Measurements from ENCODE around the gene EML1. TPM values are rescaled to one million over a fixed set of nuclear protein-coding genes. Genes with fewer than 3 reads are reported as not detected.

Gene EML1
- total RNA-seq, 2 experiments from 2014 or later, result 0.12 TPM; not detected in 1

GRCh38 chr14:99865408-99865807, 72.2 kb downstream of the EML1 start:
- ChIA-PET CTCF (no interaction called here), POLR2A (no interaction called here)
- Mint-ChIP-seq H3K9me3 (no peaks in the 10 kb centered on the region), H3K27ac (no peak overlapping the region), H3K36me3 (ENCODE audit: low read depth) (no peaks in the 10 kb centered on the region), H3K4me1 (no peaks in the 10 kb centered on the region), H3K4me3 (no peak overlapping the region), H3K27me3 (peaks cover 29% of the 10 kb centered on the region)
- DNase-seq, result no peak

- no peak overlapping the region for H3K27ac Mint-ChIP-seq
- no peaks in the 10 kb centered on the region for H3K36me3 Mint-ChIP-seq (ENCODE audit: low read depth)
- H3K4me3 Mint-ChIP-seq, result no peak overlapping the region
- no peaks in the 10 kb centered on the region for H3K4me1 Mint-ChIP-seq
- POLR2A ChIA-PET, result interaction anchor here (0.7 kb wide), 1 partner anchor 24 kb away, joined by 19 read pairs; no protein-coding TSS in a partner anchor
- CTCF ChIA-PET, result interaction anchor here (0.7 kb wide), 1 partner anchor 57 kb away, joined by 3 read pairs; no protein-coding TSS in a partner anchor
- H3K27me3 Mint-ChIP-seq, result peaks cover 38% of the 10 kb centered on the region
- H3K9me3 Mint-ChIP-seq, result no peaks in the 10 kb centered on the region
- no peak for DNase-seq
Observed at GRCh38 chr14:99870617-99871016, 77.4 kb downstream of the EML1 start.

GRCh38 chr14:99871771-99872170, 78.6 kb downstream of the EML1 start:
- peaks cover 42% of the 10 kb centered on the region for H3K27me3 Mint-ChIP-seq
- no peak for DNase-seq
- POLR2A ChIA-PET, result no interaction called here
- H3K36me3 Mint-ChIP-seq (ENCODE audit: low read depth), result no peaks in the 10 kb centered on the region
- no peak overlapping the region for H3K27ac Mint-ChIP-seq
- CTCF ChIA-PET, result no interaction called here
- no peaks in the 10 kb centered on the region for H3K9me3 Mint-ChIP-seq
- H3K4me1 Mint-ChIP-seq, result no peaks in the 10 kb centered on the region
- no peak overlapping the region for H3K4me3 Mint-ChIP-seq

GRCh38 chr14:99872786-99873440, 79.7 kb downstream of the EML1 start:
- H3K27ac Mint-ChIP-seq, result no peak overlapping the region
- H3K4me1 Mint-ChIP-seq, result no peaks in the 10 kb centered on the region
- CTCF ChIA-PET, result no interaction called here
- H3K36me3 Mint-ChIP-seq (ENCODE audit: low read depth), result no peaks in the 10 kb centered on the region
- peaks cover 35% of the 10 kb centered on the region for H3K27me3 Mint-ChIP-seq
- H3K9me3 Mint-ChIP-seq, result no peaks in the 10 kb centered on the region
- DNase-seq, result no peak
- POLR2A ChIA-PET, result no interaction called here
- no peak overlapping the region for H3K4me3 Mint-ChIP-seq

- Mint-ChIP-seq H3K4me3 (no peak overlapping the region), H3K27me3 (peaks cover 32% of the 10 kb centered on the region), H3K27ac (no peak overlapping the region), H3K4me1 (no peaks in the 10 kb centered on the region), H3K36me3 (ENCODE audit: low read depth) (no peaks in the 10 kb centered on the region), H3K9me3 (no peaks in the 10 kb centered on the region)
- ChIA-PET CTCF (no interaction called here), POLR2A (no interaction called here)
- no peak for DNase-seq
Observed at GRCh38 chr14:99873653-99874052, 80.4 kb downstream of the EML1 start.

GRCh38 chr14:99874306-99874705, 81.1 kb downstream of the EML1 start:
- CTCF ChIA-PET, result interaction anchor here (1.1 kb wide), 1 partner anchor 13 kb away, joined by 3 read pairs; no protein-coding TSS in a partner anchor
- POLR2A ChIA-PET, result no interaction called here

GRCh38 chr14:99875421-99875820, 82.2 kb downstream of the EML1 start:
- no peaks in the 10 kb centered on the region for H3K4me1 Mint-ChIP-seq
- no peak for DNase-seq
- H3K4me3 Mint-ChIP-seq, result no peak overlapping the region
- no peak overlapping the region for H3K27ac Mint-ChIP-seq
- POLR2A ChIA-PET, result no interaction called here
- no peaks in the 10 kb centered on the region for H3K9me3 Mint-ChIP-seq
- peaks cover 22% of the 10 kb centered on the region for H3K27me3 Mint-ChIP-seq
- no peaks in the 10 kb centered on the region for H3K36me3 Mint-ChIP-seq (ENCODE audit: low read depth)
- CTCF ChIA-PET, result interaction anchor here (1.1 kb wide), 1 partner anchor 11 kb away, joined by 3 read pairs; no protein-coding TSS in a partner anchor

More at GRCh38 chr14:99874306-99874705, 81.1 kb downstream of the EML1 start:
- DNase-seq, result no peak
- Mint-ChIP-seq H3K9me3 (no peaks in the 10 kb centered on the region), H3K27me3 (peaks cover 29% of the 10 kb centered on the region), H3K27ac (no peak overlapping the region), H3K4me1 (no peaks in the 10 kb centered on the region), H3K4me3 (no peak overlapping the region), H3K36me3 (ENCODE audit: low read depth) (no peaks in the 10 kb centered on the region)

GRCh38 chr14:99875836-99876235, 82.6 kb downstream of the EML1 start:
- H3K4me1 Mint-ChIP-seq, result no peaks in the 10 kb centered on the region
- no peak overlapping the region for H3K27ac Mint-ChIP-seq

GRCh38 chr14:99876406-99876805, 83.2 kb downstream of the EML1 start:
- no peak for DNase-seq
- POLR2A ChIA-PET, result no interaction called here
- no peaks in the 10 kb centered on the region for H3K4me1 Mint-ChIP-seq
- H3K27ac Mint-ChIP-seq, result no peak overlapping the region
- H3K9me3 Mint-ChIP-seq, result no peaks in the 10 kb centered on the region
- no peak overlapping the region for H3K4me3 Mint-ChIP-seq
- CTCF ChIA-PET, result no interaction called here
- peaks cover 30% of the 10 kb centered on the region for H3K27me3 Mint-ChIP-seq
- no peaks in the 10 kb centered on the region for H3K36me3 Mint-ChIP-seq (ENCODE audit: low read depth)

More at GRCh38 chr14:99875836-99876235, 82.6 kb downstream of the EML1 start:
- DNase-seq, result no peak
- no peaks in the 10 kb centered on the region for H3K36me3 Mint-ChIP-seq (ENCODE audit: low read depth)
- H3K27me3 Mint-ChIP-seq, result peaks cover 26% of the 10 kb centered on the region
- ChIA-PET POLR2A (no interaction called here), CTCF (no interaction called here)
- no peaks in the 10 kb centered on the region for H3K9me3 Mint-ChIP-seq
- H3K4me3 Mint-ChIP-seq, result no peak overlapping the region

- ChIA-PET CTCF (no interaction called here), POLR2A (no interaction called here)
- no peak overlapping the region for H3K27ac Mint-ChIP-seq
Observed at GRCh38 chr14:99878563-99878962, 85.3 kb downstream of the EML1 start.

GRCh38 chr14:99879401-99880295, 86.4 kb downstream of the EML1 start:
- Mint-ChIP-seq H3K27ac (no peak overlapping the region), H3K9me3 (no peaks in the 10 kb centered on the region), H3K4me3 (no peak overlapping the region), H3K27me3 (peaks cover 21% of the 10 kb centered on the region), H3K4me1 (no peaks in the 10 kb centered on the region), H3K36me3 (ENCODE audit: low read depth) (no peaks in the 10 kb centered on the region)
- ChIA-PET POLR2A (no interaction called here), CTCF (no interaction called here)
- DNase-seq, result no peak

More at GRCh38 chr14:99878563-99878962, 85.3 kb downstream of the EML1 start:
- no peaks in the 10 kb centered on the region for H3K9me3 Mint-ChIP-seq
- no peaks in the 10 kb centered on the region for H3K4me1 Mint-ChIP-seq
- peaks cover 25% of the 10 kb centered on the region for H3K27me3 Mint-ChIP-seq
- H3K4me3 Mint-ChIP-seq, result no peak overlapping the region
- no peaks in the 10 kb centered on the region for H3K36me3 Mint-ChIP-seq (ENCODE audit: low read depth)
- no peak for DNase-seq

GRCh38 chr14:99880651-99881420, 87.6 kb downstream of the EML1 start:
- no peaks in the 10 kb centered on the region for H3K9me3 Mint-ChIP-seq
- CTCF ChIA-PET, result interaction anchor here (1.6 kb wide), 1 partner anchor 255 kb away, joined by 3 read pairs; no protein-coding TSS in a partner anchor
- no peak for DNase-seq
- POLR2A ChIA-PET, result no interaction called here
- no peaks in the 10 kb centered on the region for H3K36me3 Mint-ChIP-seq (ENCODE audit: low read depth)
- H3K4me1 Mint-ChIP-seq, result no peaks in the 10 kb centered on the region
- peaks cover 13% of the 10 kb centered on the region for H3K27me3 Mint-ChIP-seq
- H3K4me3 Mint-ChIP-seq, result no peak overlapping the region
- H3K27ac Mint-ChIP-seq, result no peak overlapping the region
